Bone marrow (tissue), 2 donors: ENCODE data around the gene JAM2.
"Not testable (repeated sequence)": the region's sequence is repeated elsewhere in the genome, so short reads cannot be mapped to it uniquely, and the experiment has no call there.

ENCODE experiments used
- DNase-seq, 2 donors: peaks; one replicate each; lab custom pipeline; 2025; lab: John Stamatoyannopoulos, UW

The JAM2 gene, protein sequence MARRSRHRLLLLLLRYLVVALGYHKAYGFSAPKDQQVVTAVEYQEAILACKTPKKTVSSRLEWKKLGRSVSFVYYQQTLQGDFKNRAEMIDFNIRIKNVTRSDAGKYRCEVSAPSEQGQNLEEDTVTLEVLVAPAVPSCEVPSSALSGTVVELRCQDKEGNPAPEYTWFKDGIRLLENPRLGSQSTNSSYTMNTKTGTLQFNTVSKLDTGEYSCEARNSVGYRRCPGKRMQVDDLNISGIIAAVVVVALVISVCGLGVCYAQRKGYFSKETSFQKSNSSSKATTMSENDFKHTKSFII

DNA sequence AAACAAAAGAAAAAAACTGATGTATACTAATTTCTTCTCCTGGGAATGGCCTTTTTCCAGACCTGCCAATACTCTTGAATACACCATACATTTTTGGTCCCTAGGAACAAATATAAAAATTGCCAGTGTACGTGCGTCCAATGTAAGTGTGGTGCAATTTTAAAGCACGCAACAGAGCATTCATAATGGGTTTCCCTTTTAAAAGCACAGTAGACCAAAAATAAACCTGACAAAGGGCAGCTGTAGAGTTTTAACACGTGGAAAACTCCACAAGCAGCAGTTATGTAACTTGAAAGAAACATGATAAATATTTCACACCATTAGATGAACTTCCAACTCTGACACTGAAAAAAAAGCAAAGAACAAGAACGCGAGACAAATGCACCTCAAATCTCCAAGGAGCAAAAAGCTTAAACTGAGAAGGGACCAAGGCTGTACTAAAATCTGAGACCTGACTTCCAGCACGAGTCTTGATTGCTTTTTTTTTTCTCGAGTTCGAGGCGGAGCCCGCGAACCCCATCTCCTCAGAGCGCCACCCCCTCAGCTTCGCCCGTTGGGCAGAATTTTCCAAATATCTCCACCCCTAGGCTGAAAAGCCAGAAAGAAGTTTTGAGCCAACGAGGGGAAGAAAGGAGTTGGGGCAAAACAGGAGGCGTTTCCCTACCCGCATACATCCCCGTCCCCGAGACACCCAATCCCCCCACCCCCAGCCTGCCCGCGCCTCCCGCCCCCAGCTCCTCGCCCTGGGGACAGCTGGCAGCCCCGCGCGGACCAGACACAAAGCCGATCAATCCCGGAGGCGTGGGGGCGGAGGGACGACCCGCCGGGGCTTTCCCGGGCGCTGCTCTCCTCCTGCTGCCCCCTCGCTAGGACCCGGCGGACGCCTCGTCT lies at the start of gene JAM2:
Gene JAM2, plus strand, starts transcription at position 599 of the 891 bp plus-strand sequence. CDS start 564 bp downstream, outside the sequence.
- DNase-seq, result no peak

DNA sequence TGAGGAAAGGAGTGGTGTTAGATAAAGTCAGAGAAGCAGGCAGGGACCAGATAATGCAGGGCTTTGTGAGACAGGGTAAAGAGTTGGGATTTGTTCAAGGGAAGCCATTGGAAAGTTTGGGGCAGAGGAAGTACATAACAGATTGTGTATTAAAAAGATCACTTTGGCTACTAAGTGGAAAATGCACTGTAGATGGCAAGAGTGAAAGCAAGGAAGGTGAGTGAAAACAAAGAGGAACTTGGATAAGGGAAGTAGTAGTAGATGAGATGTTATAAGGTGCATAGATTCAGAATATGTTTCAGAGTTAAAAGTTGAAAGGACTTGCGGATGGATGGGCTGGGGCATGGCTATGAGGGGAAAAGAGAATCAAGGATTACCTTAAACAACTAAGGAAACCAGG lies 49.2 kb upstream of the JAM2 start:
- DNase-seq, result no peak

DNA sequence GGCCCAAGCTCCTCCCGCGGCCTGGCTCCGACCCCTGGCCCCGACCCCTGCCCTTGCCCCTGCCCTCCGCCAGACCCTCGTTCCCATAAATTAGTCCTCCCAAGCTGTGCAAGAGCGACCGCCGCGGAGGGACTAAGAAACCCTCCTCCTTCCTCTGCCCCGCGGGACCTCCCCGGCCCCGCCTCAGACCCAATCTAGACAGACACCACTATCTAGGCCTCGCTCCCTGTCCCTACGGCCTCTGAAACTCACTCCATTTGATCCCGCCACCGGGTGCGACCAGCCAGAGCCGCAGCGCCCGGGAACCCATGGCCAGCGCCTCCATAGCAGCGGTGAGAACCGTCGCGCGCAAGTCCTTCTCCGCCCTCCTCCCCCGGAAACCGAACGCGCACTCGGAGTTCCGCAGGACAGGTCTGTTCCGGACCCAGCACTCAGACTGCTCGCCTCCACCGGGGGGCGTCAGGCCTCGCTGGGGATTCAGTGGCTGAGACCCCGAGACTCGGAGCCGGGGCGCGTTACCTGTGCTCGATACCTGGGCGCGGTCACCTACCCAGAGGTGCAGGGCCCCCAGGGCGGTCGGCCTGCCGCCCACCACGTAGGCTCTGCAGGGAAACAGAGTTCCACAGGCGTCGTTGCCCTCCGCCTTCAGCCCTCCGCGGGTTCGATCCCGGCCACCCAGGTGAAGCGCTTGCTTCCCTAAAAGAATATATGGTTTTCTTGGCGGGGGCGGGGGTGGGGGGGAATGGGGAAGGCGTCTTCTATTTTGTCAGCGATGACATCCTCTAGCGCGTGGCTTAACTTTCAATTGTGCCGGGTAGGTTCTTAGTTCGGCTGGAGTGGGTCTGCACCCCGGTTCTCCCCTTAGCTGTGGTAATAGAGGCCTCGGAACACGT lies 31.7 kb upstream of the JAM2 start, which contains the start of gene MRPL39:
Gene MRPL39, minus strand, starts transcription at position 331 of the 893 bp plus-strand sequence. Its CDS starts 6 bp downstream, at position 325.
- peak; percentile 75 to 80 for DNase-seq

DNA sequence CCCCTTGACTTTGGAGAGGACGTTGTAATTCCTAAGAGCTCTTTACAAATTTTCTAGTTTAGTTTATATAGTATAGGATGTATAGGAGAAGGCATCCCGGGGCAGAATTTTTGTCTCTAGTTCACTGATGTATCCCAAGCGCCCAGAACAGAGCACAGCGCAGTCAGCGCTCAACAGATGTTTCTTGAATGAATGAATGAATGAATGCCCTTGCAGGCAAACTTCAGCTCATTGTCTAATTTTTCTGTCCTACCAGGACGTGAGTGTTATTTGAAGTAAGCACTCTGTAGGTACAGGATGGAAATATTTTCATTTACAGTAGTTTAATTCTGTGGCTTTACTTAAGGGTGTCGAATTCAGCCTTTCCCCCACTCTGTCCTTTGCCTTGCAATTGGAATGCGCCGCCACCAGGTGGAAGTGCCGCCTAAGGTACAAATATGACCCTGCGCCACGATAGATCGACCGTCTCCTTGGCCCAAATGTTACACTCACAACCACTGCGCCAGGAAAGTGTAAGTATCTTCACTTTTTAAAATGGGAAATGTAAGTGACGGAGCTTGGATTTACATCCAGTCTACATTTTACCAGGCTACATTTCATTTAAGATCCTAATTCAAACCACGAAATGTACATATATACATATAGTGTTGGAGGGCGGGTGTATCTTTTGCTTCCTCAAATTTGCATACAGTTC lies 30.9 kb upstream of the JAM2 start:
- DNase-seq, result peak; percentile 28 to 67

- DNase-seq, result no peak
Observed at GRCh38 chr21:25614441-25614840, 24.6 kb upstream of the JAM2 start.

DNA sequence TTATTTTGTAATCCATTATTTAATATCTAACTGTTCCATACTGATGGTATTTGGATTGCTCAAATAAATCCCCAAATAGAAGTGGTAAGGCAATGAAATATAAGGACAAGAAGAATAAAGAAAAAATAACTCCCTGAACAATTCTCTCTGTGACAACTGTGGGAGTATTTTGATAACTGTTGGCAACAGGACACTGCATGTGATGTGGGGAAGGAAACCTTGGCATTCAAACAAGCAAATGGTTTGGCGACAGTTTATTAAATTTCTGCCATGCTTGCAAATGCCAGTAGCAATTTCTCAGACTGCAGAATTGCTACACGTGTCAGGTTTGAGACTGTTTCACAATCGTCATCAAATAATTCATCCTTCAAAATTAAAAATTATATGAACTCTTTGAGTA lies 23.2 kb upstream of the JAM2 start:
- no peak for DNase-seq

DNA sequence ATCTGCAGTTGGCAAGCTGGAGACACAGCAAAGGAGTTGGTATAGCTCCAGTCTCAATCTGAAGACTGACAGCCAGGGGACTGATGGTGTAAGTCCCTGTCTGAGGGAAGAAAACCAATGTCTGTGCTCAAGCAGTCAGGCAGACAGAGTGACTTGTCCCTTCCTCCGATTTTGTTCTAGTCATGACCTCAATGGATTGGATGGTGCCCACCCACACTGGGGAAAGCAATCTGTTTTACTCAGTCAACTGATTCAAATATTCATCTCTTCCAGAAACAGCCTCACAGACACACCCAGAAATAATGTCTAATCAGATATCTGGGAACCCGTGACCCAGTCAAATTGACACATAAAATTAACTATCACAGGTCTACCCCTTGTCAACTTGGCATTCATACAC lies 19.9 kb upstream of the JAM2 start:
- DNase-seq, result no peak

DNA sequence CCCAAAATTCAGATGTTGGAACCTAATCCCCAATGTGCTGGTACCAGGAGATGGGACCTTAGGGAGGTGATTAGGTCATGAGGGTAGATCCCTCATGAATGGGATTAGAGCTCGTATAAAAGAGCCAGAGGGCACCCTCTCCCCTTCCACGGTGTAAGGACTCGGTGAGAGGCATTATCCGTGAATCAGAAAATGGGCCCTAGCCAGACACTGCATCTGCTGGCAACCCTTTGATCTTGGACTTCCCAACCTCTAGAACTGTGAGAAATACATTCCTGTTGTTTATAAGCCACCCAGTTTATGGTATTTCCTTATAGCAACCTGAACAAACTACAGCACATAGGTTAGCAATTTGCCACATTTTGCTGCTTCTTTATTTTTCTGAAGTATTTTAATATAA lies 14.5 kb upstream of the JAM2 start:
- DNase-seq, result no peak

- DNase-seq, result no peak
Observed at GRCh38 chr21:25625036-25625435, 14.0 kb upstream of the JAM2 start.

DNA sequence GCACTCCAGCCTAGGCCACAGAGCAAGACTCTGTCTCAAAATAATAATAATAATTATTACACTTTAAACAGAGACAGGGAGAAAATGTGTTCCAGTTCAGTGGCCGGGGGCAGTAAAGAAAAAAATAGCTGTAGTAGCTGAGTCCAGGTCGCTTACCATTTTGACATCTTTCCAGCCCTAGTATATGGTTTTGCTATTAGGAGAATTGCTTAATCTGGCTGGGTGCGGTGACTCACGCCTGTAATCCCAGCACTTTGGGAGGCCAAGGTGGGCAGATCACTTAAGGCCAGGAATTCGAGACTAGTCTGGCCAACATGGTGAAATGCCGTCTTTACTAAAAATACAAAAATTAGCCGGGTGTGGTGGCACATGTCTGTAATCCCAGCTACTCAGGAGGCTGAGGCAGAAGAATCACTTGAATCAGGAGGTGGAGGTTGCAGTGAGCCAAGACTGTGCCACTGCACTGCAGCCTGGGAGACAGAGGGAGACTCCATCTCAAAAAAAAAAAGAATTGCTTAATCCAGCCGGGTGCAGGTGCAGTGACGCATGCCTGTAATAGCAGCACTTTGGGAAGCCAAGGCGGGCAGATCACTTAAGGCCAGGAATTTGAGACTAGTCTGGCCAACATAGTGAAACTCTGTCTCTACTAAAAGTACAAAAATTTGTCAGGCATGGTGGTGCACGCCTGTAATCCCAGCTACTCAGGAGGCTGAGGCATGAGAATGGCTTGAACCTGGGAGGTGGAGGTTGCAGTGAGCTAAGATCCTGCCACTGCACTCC lies 13.1 kb upstream of the JAM2 start:
- not testable (repeated sequence) for DNase-seq

DNA sequence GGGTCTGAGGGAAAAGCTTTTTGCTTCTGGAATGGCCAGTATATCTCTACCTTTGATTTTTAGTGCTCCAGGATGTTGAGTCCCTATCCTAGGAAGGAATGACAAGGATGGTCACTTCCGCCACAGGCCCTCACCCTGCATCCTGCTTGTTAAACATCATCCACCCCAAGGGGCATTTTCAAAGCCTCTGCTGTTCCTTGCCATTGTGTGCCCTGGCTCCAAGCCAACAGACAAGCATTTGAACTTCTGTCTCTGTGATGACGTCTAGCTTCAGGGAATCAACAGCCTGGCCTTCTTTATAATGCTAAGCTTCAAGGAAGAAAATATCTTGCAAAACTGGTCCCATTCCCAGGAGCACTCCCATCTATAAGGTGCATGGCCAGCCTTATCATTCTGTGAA lies 12.3 kb upstream of the JAM2 start:
- no peak for DNase-seq

- DNase-seq, result no peak
Observed at GRCh38 chr21:25632296-25632695, 6.8 kb upstream of the JAM2 start.

- no peak for DNase-seq
Observed at GRCh38 chr21:25635310-25635709, 3.7 kb upstream of the JAM2 start.

- no peak for DNase-seq
Observed at GRCh38 chr21:25636727-25637126, 2.3 kb upstream of the JAM2 start.

DNA sequence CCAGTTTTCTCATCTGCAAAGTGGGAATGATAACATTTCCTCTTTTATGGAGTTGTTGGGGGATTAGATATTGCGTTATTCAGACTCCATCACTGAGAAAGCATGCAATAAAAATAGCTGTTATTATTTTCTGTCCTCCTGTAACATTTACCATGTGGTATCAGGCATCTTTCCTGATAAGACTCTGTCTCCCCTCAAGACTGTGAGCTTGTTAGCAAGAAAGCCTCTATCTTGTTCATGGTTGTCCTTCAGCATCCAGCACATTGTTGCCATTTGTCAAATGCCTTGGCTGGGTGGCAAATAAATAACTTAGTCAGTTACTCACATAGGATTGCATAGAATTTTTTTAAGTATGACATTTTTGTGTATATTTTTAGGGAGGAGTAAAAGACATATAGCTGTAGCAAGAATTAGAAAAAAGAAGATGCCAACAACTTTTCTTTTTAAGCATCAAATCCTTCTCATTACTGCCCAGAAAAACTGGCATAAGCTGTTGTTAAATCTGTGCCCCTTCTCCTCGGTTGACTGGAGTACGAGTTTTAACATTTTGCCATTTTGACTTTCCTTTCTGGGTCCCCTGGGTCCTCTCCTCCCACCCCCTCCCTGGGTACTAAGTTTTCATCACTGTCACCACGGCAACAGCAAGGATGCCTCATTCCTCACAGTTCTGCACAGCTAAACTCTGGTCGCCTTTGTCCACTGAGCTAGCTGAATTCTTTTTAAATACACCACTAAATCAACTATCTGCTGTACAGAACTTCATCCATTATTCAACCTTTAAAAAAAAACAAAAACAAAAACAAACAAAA lies 1.0 kb upstream of the JAM2 start:
- DNase-seq, result no peak

DNA sequence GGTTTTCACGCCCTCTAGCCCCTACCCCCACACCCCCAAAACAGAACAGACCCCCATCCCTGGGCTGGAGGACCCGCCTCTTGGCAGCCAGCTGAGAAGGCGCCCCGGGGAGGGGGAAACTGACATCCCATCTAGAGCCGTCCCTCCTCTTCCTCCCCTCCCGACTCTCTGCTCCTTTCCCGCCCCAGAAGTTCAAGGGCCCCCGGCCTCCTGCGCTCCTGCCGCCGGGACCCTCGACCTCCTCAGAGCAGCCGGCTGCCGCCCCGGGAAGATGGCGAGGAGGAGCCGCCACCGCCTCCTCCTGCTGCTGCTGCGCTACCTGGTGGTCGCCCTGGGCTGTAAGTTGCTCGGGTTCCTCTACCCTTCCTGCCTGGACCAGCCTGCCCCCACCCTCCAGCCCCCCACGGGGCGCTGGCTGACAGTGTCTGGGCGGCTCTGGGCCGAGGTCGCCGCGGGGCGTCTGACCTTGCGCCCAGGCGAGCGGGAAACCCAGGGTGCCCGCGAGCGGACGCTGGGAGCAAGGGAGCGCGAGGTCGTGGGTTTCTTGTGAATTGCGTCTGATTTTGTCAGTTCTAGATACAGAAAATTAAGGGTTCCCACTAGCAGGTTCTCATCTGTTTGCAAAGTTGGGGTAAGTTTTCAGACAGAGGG lies 618 bp downstream of the JAM2 start:
- no peak for DNase-seq

GRCh38 chr21:25640202-25640942 lies 1.3 kb downstream of the JAM2 start:
- no peak for DNase-seq

DNA sequence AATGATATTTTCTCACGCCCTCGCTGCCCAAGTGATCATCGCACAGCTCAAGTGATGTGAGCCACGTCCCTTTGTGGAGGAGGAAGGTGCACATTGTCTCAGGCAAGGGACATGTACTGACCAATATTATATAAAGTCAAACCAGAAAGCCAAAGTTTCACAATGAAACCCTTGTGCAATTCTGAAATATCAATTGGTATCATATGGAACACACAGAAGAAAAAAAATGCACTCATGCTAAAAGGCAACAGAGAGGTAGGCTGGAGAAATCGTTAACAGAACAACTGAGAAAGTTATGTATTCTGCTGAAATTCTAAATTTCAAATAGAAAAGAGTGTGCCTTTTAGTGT lies 1.9 kb downstream of the JAM2 start:
- no peak for DNase-seq

DNA sequence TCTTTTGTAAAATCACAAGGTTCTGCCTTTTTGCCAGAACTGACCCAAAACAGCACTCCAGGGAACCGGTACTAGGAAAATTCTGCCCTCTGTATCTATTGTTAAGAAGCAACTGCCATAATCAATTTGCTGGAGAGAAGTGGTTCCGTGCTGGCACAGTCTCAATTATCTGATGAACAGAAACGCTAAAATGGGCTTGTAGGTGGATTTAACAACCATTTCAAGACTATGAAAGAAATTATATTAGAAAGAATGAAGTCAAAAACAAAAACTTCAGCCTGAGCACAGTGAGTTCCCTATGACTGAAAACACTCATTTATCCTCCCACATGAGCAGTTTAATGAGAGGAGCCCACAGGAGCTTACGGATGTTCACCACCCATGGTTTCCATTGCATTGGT lies 4.4 kb downstream of the JAM2 start:
- DNase-seq, result no peak
